Omental fat pad (tissue), 4 donors: Measurements from ENCODE around the gene RAB40B. TPM values are rescaled to one million over a fixed set of nuclear protein-coding genes. Genes with fewer than 3 reads are reported as not detected.

ENCODE experiments used
- ATAC-seq: fragments of 150-250 bp; one replicate; pipeline ENCODE4 v1.9.1; 2016; ENCODE audit warnings: mild to moderate bottlenecking, moderate library complexity; ENCODE audit not compliant: low FRiP score
- DNase-seq: peaks from one replicate; pipeline ENCODE4 v3.0.0-alpha.2; 2019; ENCODE audit warnings: low spot score
- CTCF ChIP-seq, 3 donors: fragments of 450-650 bp; IDR thresholded peaks; one replicate each; pipeline ENCODE4 v1.5.1; 2016 to 2017; ENCODE audit warnings: antibody characterized with exemption in 3 of 3, mild to moderate bottlenecking in 3 of 3, moderate library complexity in 2 of 3
- total RNA-seq, 4 donors: library from RNA; depleted of rRNA; stranded (reverse); fragments of >200 nt; gene quantifications; one replicate each; pipeline ENCODE4 v1.1.0, GENCODE V29; 2016

RAB40B gene
- total RNA-seq, 4 donors from 2014 or later = 8.0 to 12.3 (median 9.6) TPM

GRCh38 chr17:82694647-82695046 lies 3.9 kb downstream of the RAB40B start:
- TF ChIP-seq CTCF (IDR thresholded peaks at IDR 0.05) = no peak
- no peak for ATAC-seq
- DNase-seq = no peak

GRCh38 chr17:82693168-82693867 lies 5.2 kb downstream of the RAB40B start:
- DNase-seq (no peak), ATAC-seq (no peak)
- no peak for TF ChIP-seq CTCF (IDR thresholded peaks at IDR 0.05)

- DNase-seq (no peak), ATAC-seq (no peak)
- no peak for TF ChIP-seq CTCF (IDR thresholded peaks at IDR 0.05)
Observed at GRCh38 chr17:82692268-82692667, 6.2 kb downstream of the RAB40B start.

- ATAC-seq (no peak), DNase-seq (no peak)
- no peak for TF ChIP-seq CTCF (IDR thresholded peaks at IDR 0.05)
Observed at GRCh38 chr17:82691714-82692113, 6.8 kb downstream of the RAB40B start.

GRCh38 chr17:82690786-82691489 lies 7.6 kb downstream of the RAB40B start:
- ATAC-seq = no peak
- TF ChIP-seq CTCF (IDR thresholded peaks at IDR 0.05) = no peak

GRCh38 chr17:82689077-82689476 lies 9.4 kb downstream of the RAB40B start:
- TF ChIP-seq CTCF (IDR thresholded peaks at IDR 0.05) = no peak
- DNase-seq (no peak), ATAC-seq (no peak)

More at GRCh38 chr17:82690786-82691489, 7.6 kb downstream of the RAB40B start:
- DNase-seq = no peak

GRCh38 chr17:82687871-82688270 lies 10.6 kb downstream of the RAB40B start:
- DNase-seq (no peak), ATAC-seq (no peak)
- no peak for TF ChIP-seq CTCF (IDR thresholded peaks at IDR 0.05)
